GM18868 (cell line): ENCODE data around the gene PPP6R1.
A peak's percentile ranks its signal among the peaks of the same experiment; 100 is the strongest.

ENCODE experiments used
- ATAC-seq: cut with Tn5 transposase; IDR thresholded peaks from one replicate; pipeline ENCODE4 v1.9.1; 2021; ENCODE audit warnings: mild to moderate bottlenecking, moderate library complexity; ENCODE audit not compliant: unreplicated experiment

Gene PPP6R1

DNA sequence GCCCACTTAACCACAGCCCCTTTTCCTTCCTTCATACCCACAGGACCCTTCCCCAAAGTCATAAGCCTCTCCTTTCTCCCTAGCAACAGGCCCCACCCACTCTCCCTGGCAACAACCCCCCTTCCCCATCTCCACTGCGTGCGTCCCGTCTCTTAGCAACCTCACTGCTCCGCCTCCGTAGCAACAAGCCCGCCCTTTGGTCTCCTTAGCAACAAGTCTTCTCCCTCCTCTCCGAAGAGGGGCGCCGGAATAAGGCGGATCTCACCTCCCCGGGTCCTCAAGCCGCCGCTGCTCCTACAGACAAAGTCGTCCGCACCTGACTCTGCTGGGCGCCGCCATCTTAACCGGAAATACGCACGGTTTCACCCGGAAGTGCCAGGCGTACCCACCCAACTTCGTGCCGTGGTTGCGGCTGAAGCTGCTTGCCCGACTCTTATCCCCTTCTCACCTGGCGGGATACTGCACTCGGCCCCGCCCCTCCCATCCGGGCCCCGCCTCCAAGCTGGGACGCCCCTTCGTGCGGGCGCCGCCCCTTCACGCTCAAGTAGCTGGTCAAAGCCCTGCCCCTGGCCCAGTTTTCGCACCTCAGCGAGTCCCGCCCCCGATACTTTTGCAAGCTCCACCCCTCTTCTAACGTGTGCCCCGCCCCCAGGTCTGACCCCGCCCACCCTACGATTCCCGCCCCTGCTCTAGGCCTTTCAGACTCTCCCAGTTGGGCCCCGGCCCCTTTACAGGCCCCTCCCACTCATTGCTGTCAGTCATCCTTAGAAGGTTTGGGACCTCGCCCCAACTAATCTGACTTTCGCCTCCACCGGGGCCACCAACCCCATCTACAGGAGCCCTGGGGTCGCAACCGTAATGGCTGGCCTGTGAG, 21.2 kb upstream of the PPP6R1 start, which contains the start of gene HSPBP1:
Gene HSPBP1 (minus strand): TSS at position 341 of the 874 bp plus-strand sequence. CDS start 502 bp downstream, outside the sequence.
- ATAC-seq = peak; percentile 73

DNA sequence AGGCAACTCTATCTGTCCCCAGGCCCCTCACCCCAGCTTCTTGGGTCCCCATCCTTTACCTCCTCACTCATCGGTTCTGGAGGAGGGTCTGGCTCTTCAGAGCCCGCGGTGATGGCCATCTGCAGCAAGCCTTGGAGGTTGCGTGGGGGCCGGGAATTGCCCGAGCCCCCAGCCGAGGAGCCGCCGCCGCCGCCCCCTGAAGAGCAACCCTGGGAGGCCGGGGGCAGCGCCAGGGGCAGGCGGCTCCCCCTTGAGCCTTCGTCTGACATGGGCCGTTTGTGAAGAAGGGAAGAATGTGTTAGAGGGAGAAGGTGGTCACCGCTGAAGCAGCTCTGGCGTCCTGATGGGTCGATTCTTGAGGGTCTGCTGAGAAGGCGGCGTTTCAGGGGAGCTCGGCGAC, 20.5 kb upstream of the PPP6R1 start:
- no peak for ATAC-seq

DNA sequence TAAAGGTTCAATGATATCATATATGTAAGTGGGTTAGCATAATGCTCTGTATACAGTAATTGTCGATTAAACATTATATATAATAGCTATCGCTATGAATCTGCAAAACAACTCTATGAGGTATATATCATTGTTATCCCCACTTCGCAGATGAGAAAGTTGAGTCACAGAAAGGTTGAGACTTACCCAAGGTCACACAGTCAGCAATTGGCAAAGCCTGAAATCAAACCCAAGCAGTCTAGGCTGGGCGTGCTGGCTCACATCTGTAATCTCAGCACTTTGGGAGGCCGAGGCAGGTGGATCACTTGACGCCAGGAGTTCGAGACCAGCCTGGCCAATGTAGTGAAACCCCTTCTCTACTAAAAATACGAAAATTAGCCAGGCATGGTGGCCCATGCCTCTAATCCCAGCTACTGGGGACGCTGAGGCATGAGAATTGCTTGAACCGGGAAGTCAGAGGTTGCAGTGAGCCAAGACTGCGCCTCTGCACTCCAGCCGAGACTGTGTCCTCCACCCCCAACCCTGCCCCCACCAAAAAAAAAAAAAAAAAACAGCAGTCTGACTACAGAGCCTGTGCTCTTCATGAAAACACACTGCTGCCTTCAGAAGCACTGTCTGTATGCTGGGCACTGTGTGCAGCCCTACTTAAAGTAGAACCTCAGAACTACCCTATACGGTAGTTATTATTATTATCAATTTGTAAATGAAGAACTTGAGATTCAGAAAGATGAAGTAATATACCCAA, 19.7 kb upstream of the PPP6R1 start:
- no peak for ATAC-seq

DNA sequence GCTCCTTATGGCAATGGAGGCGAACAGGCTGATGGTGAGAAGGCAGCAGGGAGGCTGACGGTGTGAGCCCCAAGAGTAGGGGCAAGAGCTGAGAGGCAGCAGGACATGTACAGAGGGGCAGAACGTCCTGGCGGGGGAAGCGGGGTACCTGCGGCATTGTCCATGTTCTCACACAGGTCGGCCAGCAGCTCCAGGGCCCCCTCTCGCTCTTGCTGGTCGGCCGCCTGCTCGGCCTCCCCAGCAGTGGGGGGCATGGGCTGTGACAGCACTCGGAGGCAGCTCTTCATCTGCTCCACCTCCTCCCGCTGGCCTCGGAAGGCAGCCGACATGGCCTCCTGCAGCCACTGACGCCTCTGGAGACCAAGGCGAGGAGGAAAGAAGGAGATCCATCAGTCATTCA, 18.7 kb upstream of the PPP6R1 start:
- ATAC-seq = no peak

DNA sequence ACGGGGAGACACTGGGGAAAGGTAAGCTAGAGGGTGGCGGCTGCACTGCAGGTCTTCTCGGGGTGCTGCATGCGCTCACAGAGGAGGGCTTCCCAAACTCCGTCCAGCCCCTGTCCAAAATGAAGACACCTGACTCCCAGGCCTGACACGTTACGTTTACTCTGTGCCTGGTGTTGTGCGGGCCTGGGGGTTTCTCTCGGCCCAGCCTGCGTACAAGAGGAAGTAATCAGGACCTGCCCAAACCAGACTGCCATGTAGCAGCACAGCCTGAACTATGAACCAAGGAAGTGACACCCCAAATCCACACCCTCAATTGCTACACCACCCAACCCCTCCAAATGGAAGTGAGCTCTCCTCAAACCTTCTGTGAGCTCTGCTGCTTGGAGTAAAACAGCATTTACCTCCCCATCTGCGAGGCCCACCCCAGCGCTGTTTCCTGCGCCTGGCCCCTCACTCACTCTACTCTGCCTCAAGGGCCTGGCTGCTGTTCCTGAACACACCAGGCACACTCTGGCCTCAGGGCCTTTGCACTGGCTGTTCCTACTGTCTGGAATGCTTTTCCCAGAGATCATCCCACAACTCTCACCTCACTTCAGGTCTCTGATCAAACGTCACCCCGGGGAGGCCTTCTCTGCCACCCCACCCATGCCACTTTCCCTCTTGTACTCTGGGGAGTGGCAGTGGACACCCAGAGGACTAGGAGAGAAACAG, 18.1 kb upstream of the PPP6R1 start:
- no peak for ATAC-seq

DNA sequence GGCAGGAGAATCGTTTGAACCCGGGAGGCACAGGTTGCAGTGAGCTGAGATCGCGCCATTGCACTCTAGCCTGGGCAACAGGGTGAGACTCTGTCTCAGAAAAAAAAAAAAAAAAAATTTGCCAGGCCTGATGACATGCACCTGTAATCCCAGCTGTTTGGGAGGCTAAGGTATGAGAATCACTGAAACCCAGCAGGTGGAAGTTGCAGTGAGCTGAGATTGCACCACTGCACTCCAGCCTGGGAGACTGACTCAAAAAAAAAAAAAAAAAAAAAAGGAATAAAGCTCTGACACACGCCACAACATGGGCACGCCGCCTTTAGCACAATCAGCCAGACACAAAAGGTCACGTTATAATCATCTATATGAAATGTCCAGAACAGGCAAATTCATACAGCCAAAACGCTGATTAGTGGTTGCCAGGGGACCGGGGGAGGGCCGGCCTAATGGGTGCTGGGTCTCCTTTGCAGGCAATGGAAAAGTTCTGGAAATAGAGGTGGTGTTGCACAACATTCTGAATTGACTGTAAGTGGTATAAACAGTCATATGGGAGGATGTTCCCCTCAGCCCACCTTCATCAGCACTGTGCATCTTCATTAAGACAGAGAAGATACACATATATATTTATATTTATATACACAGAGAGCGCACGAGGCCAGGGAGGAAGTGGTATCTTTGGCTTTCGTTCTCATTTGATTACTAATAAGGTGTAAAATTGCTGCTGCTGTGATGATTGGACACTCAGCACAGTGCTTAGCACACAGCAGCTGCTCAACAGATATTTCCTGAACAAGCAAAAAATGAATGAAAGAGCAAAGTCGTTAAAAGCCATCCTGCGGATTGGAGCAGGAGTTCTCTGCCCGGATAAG, 17.3 kb upstream of the PPP6R1 start:
- ATAC-seq = peak; percentile 45

DNA sequence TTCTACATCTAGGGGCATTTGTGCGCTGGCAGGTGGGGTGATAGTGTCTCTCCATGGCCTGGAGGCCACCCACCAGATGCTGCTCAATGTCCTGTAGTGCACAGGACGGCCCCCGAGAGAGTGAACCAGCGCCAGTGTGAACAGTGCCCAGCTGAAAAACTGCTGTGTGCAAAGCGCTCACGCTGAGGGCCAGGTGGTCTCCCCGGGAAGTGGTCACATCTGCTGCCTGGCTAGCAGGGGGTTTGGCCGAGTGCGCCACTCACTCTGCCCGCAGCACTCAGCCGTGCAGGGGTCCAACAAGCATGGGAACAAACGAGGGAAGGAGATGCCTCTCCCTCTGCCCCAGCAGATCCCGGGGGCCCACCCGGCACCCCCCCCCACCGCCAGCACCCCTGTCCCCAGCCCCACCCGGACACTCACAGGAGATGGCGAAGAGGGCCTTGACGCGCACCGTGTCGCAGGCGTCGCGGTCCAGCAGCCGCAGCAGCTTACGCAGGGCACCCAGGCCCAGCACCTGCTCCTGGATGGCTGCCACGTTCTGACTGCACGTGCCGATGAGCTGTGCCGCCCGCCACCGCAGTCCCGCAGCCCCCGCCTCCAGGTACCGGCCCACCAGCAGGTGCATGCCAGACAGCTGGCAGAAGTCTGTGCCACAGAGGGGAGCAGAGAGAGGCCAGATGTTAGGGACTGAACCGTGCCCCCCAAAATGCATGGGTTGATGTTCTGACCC, 15.3 kb upstream of the PPP6R1 start:
- no peak for ATAC-seq

DNA sequence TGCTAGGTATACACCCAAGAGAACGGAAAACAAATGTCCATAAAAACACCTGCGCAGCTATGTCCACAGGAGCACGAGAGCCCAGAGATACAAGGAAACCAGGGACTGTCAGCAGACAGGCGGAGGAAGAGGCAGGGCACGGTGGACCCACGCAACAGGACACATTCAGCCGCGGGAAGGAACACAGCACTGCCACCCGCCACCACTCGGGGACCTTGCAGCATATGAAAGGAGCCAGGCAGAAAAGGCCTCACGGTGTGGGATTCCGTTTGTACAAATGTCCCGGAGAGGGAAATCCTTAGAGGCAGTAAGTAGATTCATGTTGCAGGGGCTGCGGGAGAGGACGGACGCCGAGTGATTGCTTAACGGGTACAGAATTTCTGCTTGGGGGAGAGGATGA, 13.3 kb upstream of the PPP6R1 start:
- ATAC-seq = no peak

DNA sequence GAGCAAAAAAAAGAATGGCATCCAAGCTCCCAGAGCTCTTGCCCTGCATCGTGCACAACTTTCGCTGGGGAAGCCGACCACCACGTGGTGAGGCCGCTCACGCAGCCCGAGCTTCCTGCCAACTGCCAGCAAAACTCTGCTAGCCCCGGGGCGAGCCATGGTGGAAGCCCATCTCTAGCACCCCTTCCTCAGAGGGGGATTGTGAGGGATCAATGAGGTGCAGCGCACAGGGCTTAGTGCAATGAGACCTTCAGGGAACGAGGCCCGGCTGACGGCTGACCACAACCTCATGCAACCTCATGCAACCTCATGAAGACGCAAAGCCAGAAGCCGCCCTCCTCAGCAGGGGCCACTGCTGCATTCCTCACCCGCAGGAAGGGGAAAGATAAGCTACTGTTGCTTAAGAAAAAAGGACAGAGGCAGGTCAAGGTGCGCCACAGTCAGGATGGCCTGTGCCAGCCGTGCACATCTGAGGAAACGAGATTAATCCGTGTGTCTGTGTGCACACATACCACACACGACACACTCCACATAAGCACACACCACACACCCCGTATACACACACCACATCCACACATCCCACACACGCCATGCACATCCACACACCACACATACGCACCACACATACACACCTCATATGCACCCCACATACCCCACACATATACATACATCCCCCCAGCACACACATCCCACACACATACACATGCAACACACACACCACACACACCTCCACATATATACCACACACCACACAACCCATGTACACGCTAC, 11.5 kb upstream of the PPP6R1 start:
- ATAC-seq = no peak

DNA sequence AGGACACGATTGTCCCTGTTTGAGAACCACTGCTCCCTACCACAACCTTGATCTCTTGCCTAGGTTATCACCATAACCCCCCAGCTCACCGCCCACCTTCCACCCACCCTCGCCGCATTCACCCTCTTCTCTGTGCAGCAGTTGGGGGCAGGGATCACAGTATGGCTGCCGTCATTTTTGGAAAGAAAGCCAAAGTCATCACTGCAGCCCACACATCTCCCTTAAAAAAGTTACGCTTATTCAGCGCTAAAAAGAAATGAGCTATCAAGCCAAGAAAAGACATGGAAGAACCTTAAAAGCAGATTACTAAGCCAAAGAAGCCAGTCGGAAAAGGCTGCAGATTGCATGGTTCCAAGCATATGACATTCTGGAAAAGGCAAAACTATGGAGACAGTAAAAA, 10.5 kb upstream of the PPP6R1 start:
- no peak for ATAC-seq

DNA sequence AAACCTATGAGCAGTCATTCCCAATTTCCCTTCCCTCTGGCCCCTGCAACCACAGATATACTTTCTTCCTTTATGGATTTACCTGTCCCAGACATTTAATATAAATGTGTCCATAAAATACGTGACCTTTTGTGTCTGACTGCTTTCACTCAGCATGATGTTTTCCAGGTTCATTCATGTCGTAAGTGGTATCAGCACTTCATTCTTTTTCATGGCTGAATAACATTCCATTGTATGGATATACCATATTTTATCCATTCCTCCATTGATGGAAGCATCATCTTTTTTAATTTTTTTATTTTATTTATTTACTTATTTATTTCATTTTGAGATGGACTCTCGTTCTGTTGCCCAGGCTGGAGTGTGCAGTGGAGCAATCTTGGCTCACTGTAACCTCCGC, 8.0 kb upstream of the PPP6R1 start:
- no peak for ATAC-seq

DNA sequence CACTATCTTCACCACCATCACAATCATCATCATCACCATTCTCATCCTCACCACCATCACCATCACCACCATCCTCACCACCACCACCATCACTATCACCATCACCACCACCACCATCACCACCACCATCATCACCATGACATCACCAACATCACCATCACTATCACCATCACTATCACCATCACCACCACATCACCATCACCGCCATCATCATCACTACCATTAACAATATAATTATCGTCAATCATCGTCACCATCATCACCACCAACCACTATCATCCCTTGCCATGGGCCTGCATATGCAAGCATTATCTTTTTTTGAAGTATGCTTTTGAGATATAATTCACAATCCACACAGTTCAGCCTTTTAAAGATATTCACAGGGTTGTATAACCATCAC, 7.6 kb upstream of the PPP6R1 start:
- ATAC-seq = no peak

DNA sequence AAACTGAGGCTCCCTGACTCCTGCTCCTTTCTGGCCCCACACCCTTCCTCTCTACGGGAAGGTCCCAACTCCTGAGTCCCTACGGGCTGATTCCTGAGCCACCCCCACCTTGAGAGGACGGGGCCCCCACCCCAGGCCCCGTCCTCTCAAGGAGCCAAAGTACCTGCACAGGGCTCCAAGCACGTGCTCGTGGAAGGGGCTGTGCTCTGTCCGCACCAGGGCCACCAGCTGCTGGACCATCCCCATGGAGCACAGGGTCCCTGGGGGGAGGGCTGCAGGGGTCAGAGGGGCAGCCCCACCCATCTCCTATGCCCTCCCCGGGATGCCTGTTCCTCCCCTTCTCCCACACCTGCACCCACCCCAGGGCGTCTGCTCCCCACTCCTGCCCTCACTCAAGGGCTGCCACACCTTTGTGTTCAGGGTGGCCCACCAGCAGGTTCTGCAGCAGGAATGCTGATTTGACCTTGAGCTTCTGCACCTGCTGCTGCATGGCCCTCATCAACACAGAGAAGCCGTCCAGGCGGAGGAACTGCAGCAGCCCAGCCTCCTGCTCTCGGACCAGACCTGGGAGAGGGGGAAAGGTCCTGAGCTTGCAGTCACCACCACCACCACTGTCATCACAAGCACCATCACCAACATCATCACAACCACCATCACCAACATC, 7.0 kb upstream of the PPP6R1 start:
- ATAC-seq = no peak

DNA sequence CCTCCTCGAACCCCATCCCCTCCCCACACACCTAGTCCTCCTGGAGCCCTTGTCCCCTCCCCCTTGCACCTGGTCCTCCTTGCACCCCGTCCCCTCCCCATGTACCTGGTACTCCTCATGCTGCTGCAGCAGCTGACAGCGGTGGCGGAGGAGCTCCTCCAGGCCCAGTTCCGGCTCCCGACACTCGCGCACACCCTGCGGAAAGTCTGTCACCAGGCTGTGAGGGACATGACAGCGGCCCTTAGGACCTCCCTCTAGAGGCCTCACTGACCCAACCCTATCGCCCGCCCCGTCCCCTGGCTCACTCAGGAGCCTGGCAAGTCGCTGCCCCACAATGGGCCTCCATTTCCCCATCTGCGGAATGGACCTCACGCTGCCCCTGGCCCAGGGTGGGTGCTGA, 6.4 kb upstream of the PPP6R1 start:
- no peak for ATAC-seq

DNA sequence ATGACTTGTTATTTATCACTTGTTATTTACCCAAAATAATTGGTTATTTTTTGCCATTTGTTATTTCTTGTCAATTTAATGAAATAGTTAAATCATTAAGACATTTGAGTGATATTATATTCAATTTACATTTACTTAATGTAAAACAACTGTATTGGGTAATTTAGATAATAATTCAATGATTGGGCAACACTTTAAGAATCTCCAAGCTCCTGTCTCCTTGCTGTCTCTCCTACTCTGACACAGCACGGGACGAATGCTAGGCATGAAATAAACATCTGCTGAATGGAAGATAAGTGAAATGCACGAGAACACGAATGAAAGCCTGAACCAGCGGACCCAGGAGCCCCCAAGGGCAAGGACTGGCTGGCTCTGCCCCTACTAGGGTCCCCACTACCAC, 5.7 kb upstream of the PPP6R1 start:
- no peak for ATAC-seq

DNA sequence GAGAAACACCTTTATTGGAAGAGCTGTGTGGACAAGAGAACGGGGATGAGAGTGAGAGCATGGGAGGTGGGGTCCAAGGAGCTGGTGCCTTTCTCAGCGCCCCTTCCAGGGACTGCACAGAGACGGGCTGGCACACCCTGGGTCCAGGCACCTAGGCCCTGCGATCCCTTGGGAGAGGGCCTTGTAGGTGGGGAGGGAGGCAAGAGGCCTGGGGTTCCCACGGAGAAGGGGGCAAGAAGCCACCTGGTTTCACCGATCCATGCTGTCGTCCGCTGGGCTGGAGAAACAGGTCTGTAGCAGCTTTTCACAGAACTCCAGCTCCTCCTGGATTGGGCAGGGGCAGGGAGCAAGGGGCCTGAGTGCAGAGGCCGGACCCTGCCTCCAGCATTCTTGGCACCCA, 3.5 kb upstream of the PPP6R1 start:
- ATAC-seq = no peak

DNA sequence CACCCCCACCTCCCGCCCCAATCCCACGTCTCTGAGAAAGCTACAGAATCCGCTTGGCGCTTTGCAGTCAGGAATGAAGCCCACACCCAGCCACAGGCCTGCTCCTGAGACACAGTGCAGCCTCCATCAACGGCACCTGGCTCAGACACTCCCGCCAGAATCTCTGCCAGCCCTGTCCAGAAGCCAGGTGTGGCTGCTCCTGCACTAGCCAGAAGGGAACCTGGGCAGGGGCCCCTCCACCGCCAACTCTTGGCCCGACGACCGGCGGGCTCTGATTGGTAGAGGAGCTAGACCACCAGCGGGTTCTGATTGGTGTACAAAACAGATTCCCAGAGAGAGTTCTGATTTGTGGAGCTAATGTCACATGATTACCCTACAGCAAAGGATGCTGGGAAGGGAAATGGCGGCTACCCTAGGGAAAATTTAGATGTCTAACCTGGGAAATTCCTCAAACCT, 2.9 kb upstream of the PPP6R1 start:
- no peak for ATAC-seq

DNA sequence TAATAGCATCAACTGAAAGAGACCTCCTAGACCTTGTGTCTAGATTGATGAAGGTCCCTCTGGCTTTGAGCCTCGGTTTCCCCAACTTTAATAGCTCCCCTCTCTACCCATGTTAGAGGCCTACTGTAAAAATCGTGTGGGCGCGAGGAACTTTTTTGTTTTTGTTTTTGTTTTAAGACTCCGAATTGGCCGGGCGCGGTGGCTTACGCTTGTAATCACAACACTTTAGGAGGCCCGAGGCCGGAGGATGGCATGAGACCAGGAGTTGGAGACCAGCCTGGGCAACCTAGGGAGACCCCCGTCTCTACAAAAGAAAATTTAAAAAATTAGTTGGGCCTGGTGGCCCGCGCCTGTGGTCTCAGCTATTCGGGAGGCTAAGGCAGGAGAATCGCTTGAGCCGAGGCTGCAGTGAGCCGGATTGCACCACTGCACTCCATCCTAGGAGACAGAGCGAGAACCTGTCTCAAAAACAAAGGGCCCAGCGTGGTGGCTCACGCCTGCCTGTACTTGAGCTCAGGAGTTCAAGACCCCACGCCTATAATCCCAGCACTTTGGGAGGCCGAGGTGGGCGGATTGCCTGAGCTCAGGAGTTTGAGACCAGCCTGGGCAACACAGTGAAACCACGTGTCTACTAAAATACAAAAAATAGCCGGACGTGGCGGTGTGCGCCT, 858 bp upstream of the PPP6R1 start:
- no peak for ATAC-seq
